RPMI7951 (cell line): Measurements from ENCODE around the gene LSAMP. TPM values are rescaled to one million over a fixed set of nuclear protein-coding genes. Genes with fewer than 3 reads are reported as not detected.

Experiments used
- DNase-seq: peaks from one replicate; pipeline ENCODE4 v3.0.0-alpha.2; 2012; ENCODE audit warnings: low read depth
- total RNA-seq: library from RNA; depleted of rRNA; stranded (reverse); fragments of >200 nt; shearing (Covaris generic); gene quantifications from 2 replicates; pipeline ENCODE4 v1.2.3, GENCODE V29; 2014; rRNA removed

LSAMP gene
- 0.12 and 0.59 TPM in 2 replicates for total RNA-seq

DNA sequence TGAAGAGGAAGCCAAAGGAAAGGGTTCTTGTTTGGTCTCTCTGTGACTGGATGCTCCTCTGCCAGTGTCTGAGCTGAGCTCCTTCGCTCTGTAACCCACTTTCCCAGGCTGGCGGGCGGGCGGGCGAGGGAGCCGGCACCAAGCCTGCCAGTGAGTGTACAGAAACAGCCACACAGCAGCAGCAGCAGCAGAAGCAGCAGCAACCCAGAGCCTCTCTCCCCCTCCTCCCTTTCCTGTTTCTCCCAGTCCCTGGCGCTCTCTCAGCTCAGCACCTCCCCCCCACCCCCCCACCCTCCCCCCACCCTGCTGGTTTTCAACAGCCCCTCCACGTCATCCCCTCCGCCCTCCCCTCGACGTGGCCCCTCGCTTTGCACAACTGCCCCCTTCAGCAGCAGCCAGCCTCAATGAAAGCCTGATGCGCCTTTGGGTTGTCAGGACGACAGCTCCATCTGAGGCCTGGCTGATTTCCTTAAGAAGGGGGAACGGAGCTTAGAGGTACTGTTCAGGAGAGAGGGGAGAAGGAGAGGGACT is at the start of gene LSAMP:
LSAMP (minus strand) TSS at position 177 of the 531 bp plus-strand sequence.
- DNase-seq, result no peak

DNA sequence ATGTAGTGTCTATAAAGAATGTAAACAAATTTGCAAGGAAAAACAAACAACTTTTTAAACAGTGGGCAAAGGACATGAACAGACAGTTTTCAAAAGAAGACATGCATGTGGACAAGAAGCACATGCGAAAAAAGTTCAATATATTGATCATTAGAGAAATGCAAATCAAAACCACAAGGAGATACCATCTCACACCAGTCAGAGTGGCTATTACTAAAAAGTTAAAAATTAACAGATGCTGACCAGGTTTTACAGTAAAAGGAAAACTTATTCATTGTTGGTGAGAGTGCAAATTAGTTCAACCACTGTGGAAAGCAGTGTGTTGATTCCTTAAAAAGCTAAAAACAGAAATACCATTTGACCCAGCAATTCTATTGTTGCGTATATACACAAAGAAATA is 47.1 kb upstream of the LSAMP start:
- DNase-seq, result no peak

DNA sequence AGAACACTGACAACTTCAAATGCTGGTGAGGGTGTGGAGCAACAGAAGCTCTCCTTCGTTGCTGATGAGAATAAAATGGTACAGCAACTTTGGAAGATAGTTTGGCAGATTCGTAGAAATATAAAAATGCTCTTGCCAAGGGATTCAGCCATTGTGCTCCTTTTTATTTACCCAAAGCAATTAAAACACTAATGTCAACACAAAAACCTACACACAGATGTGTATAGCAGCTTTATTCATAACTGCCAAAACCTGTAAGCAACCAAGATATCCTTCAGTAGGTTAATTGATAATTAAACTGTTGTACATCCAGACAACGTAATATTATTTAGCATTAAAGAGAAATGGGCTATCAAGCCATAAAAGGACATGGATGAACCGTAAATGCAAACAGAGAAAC is 37.8 kb upstream of the LSAMP start:
- DNase-seq, result no peak

DNA sequence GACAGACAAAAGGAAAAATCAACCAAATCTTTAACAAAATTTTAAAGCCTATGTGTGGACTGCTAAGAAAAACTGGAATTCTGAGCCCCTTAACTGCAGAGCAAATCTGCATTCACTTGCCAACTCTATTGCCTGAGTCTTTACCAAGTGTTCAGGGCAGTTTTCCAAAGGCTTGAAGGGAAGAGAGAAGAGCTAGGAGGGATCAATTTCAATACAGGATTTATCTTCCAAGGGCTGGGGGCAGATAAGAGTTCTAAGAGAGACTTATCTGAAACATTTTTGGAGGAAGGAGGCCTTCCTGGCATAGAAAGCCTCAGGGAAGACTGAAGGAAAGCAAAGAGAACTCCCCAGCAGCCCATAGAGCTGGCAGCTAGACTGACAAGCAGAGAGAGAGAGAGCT is 31.4 kb upstream of the LSAMP start:
- DNase-seq, result no peak

DNA sequence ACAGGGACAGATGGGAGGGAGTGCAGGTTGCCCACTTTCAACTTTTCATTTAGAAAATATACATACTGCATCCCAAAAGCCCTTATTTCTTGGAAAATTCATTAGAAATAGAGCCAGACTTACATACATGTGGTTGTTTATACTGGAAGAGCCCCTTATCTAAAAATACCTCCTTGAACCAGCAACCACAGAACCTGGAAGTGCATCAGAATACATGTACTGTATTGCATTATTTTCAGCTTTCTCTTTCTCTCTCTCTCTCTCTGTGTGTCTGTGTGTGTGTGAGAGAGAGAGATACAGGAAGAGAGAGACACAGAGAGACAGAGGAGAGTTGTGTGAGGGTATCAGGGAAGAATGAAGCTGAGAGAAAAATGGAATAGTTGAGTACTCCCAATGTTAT is 29.5 kb upstream of the LSAMP start:
- DNase-seq, result no peak

DNA sequence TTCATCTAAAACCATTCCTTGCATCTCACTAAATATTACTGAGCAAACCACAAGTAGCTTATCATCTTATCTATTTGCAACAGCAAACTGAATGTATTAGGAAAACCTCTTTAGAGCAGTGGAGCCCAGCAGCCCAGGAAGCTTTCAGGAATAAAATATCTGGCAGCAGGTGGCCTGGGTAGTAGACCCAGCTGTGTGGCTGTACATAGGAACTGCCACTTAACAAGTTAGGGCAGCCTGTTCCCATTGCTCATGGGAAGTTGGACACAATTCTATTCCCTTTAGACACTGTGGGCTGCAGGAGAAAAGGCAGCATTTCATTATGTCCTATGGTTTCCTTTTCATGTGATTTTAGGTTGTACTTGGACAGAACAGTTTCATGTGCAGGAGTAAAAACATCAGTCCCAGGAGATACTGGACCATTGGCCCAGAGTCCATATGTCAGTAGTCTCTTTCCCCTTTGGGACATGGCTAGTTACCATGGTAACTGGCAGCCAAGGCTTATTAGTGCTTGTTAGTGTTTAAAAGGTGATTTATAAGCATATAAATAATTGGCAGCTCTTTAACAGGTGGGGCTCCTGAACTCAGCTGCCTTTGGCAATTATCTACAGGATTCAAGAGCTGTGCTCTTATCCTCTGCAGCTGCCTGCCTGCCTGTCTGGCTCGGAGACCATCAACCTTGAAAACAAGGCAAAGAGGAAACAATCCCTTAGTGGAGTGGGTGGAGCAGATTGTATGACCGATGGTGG is 28.9 kb upstream of the LSAMP start:
- DNase-seq, result no peak

DNA sequence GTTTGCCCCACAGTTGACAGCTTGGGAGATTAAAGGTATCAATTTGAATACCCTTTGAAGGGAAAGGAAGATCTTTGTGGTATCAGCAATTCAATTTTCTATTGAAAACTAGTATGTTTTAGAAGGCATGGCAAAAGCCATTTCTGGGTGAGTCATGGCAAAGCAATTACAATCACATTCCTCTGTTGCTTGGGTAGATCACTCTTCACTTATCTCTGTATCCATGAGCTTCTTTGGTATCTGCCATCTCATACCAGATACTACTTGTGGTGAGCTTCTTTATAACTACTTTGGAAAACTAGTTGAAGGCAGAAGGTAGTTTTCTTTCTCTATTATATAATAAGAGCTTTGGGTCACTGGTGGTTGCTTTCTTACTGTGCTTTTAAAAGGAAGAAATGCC is 28.3 kb upstream of the LSAMP start:
- no peak for DNase-seq

DNA sequence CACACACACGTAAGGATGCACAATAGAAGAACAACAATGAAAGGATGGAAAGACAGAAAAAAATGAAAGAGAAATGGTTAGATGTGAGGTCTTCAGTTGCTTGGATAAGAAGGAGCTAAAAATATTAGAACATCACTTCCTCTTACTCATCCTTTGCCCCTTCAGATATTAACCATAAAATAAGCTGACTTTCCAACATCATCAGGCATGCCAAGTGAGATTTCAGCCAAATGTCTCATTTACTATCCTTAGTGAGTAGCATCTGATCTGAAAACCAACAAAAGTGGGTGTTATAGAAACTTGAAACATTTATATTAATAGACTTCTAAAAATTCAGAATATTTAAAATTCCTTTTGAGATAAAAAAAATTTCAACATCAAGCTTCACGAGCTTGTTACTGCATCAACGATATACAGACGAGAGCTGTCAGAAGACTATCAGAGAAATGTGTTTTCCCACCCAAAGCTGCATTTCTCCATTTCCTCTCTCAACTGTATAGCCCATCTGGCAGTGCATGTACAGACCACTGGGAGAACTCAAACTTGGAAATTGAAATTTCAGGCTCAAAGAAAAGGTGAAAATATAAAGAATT is 25.4 kb upstream of the LSAMP start:
- no peak for DNase-seq

DNA sequence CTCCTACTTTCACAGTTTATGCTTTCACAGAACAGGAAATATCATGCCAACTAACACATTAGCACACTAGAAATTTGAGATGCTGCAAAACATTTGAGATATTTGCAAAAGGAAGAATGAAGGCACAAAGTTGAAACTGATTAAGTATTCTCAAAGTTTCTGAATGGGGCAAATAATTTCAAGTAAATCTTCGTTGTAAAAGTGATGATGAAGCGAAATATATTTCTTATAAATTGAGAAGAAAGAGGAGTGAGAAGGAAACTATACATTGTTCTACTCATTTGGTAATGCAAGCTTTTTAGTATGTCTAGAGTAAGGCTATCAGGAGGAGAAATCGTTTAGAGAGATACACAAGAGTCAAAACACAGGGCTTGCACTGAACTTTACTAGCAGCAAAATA is 24.3 kb upstream of the LSAMP start:
- DNase-seq, result no peak

DNA sequence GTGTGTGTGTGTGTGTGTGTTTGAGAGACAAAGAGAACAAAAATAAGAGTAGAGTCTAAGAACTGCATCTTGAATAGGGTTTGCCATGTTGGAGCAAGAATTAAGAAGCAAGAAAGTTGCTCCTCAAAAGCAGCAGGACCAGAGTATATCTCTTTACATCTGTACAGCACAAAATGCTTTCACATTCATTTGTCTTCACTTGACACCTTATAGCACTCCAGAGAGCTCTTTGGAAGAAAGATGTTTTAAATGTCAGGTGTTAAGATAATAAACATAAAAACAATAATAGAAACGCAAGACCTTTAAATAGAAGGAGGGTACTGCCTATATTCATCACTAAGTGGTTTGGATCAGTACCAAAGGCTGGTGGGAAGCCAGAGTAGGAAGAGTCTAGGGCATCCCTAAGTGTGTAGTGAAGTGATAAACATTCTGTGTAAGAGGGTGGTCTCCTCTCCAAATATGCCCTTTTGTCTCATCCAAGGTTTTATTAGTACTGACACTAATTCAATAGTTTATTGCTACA is 19.1 kb upstream of the LSAMP start:
- DNase-seq, result no peak

DNA sequence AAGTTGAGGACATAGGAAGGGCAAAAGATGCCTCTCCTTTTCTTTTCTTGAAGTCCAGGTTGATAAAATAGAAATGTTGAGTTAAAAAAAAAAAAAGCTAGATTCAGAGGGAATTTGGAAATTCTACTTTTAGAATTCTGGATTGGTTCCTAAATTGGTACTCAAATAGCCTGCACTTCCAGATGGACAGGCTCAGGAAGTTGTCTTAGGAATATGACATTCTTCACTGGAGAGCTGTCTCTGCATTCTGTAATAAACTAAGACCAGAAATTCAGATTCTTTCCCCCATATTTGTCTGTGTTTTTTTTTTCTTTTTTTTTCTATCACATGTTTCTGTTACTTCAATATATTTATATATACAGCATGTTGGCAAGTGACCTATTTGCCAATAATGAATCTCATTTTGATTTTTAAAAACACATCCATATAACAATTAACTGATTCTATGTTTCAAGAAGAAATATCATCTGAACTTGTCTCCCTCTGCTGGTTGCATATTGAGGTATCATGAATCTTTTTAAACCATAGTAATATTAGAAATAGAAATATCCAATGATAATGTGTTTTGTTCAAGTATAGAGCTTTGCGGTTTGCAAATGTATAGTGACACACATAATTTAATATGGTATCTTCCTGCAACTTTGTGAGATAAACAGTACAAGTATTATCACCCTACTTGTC is 8.5 kb upstream of the LSAMP start:
- no peak for DNase-seq

DNA sequence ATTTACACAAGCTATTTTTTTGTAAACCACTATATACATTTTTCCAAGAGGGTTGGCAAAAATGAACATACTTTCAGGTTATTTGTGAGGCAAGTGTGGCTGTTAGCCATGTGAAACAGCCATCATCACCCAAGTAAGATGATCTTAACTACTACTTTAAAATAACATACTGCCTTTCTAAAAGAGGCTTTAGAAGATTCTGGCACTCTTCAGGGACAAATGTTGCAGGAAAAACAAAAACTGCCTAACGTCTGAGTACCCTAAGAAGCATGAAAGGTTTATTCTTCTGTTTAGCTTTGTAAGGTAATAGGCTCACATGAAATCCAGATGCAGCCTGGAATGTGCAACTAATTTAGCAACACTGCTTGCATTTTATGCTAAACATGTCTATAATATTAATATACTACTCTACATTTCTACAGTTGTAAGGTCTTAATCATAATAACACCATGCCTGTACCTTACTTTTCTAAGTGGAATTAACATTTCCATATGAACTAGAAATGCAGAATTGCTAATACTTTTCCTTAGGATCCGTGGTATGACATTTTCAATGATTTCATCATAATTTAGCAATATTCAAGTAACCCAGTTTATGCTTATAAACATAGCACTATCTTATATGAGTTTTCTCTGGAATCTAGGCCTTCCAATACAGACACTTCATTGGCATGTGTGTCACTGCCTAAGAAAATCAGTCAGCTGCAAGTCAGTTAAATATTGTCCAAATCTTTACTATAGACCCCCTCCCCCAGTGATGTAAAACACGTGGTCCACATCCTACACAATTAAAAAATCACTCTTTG is 4.5 kb upstream of the LSAMP start:
- no peak for DNase-seq

DNA sequence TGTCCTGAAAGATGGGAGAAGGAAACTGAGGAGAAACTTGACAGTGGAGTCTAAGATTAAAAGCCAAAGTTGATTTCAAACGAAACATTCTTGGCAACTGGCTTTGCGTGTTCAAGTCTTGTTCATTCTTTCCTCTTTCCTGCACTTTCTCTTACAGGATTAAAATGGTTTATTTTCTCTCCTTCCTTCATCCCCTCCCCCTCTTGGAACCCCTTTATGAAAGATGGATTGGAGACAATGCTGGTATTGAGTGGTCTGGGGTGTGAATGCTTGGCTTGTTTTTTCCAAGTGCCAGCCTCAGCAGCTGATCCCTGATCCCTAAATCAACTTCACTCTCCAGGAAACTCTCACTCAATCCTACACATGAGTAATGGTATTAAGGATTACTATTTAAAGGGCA is 703 bp upstream of the LSAMP start:
- DNase-seq, result peak; percentile 18

DNA sequence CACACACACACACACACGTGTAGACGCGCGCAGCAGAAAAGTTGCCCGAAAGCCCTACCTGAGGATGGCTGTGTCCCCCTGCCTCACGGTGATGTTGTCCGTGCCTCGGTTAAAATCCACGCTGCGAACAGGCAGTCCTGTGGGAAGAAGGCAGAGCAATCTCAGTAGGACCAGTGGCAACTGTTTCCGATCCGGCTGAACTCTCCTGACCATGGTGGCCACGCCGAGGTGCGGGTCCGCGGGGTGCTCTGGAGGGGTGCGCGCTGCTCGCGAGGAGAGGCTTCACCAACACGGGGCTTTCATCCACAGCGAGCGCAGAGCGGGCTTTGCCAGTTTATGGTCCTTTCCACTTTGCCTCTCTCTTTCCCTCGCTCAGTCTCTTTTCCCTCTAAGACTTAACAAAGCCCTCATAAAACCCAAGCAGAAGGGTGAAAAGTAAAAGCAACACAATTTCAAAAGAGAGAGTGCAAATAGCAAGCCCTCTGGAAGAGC is 422 bp downstream of the LSAMP start:
- no peak for DNase-seq

DNA sequence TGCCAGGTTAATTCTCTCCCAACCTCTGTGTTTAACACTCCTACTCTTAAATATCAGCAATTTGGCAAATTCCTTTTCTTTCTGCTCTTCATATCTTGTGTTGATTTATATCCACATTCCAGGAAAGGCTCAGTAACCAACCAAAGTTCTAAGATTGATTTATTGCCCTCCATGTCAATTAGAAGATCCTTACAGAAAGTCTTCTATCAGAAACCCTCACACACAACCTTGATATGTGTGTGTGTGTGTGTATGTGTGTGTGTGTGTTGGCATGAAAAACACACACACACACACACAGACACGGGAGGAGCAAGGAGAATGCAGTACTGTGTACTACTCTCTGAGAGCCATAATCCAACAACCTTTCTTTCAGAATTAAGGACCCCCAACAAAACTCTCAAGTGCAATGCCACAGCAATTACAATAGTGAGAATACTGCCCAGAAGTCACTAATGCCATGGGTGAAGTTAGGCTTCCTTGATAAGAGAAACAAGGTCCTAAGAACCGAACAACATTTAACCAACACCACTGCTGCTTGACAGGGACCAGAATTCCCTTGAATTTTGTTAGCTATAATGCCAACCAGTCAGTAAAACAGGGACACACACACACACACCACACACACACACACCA is 1.1 kb downstream of the LSAMP start:
- no peak for DNase-seq

DNA sequence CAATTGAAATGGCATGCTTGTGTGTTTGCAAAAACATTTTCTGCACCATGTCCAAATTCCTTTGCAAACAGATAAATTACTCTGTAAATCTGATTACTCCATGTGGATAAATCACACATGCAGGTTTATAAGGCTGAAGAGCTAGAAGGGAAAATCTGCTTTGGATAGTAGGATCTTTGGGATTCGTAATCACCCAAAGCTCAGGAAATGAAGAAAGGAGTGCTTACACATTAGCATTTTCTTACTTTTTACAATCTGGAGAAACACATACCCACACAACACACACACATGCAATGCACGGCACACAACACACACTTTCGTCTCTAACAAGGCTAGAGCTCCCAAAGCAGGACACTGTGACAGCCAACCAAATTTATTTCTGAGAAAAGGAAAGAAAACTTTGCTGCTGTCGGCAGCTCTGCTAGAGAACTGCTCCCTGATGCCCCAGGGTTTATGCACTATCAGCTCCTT is 2.1 kb downstream of the LSAMP start:
- DNase-seq, result no peak

DNA sequence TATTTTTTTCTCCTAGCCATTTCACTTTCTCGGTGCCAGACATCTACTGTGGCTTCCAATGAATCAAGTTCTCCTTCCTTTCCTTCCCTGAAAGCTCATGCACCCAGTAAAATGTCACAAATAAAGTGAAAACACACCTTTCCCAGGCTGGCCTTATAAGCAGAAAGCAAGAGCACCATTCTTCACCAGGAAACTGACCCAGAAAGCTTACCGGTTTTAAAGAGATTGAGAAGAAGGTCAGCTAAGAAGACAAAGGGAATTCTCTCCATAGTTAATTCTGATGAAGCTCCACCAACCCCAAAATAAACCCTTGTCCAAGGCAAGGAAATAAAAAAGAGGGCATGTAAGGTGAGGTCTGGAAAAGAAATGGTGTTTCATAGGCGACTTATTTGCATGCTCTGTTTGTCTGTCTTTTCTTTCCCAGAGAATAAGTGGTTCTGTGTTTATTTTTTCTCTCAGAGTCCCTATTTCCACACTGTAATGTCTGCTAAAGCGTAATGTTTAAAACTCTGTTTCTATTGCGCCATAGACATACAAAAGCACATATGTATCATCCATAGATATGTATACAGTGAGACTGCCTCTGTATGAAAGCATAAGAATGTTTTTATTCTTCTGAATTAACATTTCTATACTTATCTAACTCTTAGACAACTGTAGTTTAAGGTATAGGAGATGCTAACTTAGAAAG is 2.8 kb downstream of the LSAMP start:
- no peak for DNase-seq

DNA sequence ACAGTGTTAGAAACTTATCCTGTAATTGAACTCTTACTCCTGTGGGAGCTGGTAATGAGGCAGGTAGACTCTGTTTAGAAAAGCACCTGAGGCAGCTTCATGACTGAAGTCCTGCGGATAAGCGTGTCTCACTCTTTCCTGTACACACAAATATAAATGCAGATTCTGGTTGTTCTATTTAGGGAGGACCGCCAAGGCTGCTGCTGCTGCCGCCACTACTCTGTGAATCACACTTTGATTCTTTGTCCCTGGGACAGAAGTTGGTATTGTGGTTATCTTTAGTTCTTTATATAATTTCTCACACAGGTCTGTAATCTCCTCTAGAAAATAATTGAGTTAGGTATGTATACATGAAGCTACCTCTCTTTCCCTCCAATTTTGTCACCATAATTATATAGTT is 3.6 kb downstream of the LSAMP start:
- DNase-seq, result no peak

DNA sequence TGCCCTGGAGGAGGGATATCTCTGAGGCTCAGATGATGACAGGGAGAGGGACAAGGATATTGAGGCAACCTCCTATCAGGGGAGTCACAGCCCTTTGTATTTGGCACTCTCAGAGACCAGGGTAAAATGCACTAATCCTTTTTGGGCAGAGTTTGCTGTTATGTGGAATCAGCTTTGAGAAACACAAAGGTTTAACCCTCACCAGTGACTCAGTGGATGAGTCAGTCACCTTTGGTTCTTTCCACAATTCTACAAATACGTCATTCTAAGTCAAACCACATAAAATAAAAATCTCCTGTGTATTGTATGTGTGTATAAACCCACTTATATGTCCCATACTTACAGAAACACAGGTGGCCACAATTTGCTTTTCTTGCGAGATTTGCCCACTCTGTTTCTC is 5.1 kb downstream of the LSAMP start:
- DNase-seq, result peak; percentile 18

DNA sequence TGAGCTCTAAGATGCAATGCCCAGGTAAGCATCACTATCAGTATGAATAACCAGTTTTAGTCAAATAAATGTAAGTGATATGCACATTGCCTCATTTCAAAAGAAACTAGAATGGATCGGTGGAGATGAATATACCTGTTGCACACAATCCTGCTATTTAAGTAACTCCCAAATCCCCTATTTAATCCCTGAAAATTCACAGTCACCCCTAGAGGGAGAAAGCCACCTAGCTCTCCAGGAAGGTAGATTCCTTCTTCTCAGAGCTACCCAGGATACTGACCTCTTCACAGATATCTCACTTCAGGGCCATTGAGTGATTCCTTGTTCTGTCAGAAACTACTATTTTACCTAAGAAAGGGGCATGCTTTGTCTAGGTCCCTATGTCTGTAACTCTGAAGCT is 11.7 kb downstream of the LSAMP start:
- no peak for DNase-seq
